Heart left ventricle (tissue), 16 donors: ENCODE measurements around the gene DIAPH2. TPM values are rescaled to one million over a fixed set of nuclear protein-coding genes. Genes with fewer than 3 reads are reported as not detected.

Experiments
- ATAC-seq, 4 donors: fragments of 200-7000 bp; cut with Tn5 transposase; one replicate each; pipeline ENCODE4 v1.9.1; 2020 to 2022; ENCODE audit warnings: moderate library complexity in 4 of 4, mild to moderate bottlenecking in 3 of 4, moderate number of reproducible peaks in 1 of 4
- DNase-seq, 5 donors: peaks; one replicate each; pipeline ENCODE4 v3.0.0-alpha.2; 2020
- H3K27ac ChIP-seq, 12 donors: fragments of 200-600 bp; sonication (generic) in 4 of 12; one replicate each; pipeline versions ENCODE4 v1.5.0 to v1.8.0; 2016 to 2022; ENCODE audit warnings: mild to moderate bottlenecking in 2 of 12
- H3K27me3 ChIP-seq, 9 donors: fragments of 200-600 bp; sonication (generic) in 2 of 9; one replicate each; pipeline versions ENCODE4 v1.5.1 to v1.8.0; 2016 to 2022; ENCODE audit warnings: mild to moderate bottlenecking in 3 of 9
- H3K36me3 ChIP-seq, 9 donors: fragments of 200-600 bp; sonication (generic) in 2 of 9; one replicate each; pipeline versions ENCODE4 v1.5.0 to v1.8.0; 2018 to 2022; ENCODE audit warnings: mild to moderate bottlenecking in 2 of 9
- H3K4me1 ChIP-seq, 12 donors: fragments of 200-600 bp; sonication (generic) in 4 of 12; one replicate each; pipeline versions ENCODE4 v1.5.0 to v1.8.0; 2016 to 2022; ENCODE audit warnings: mild to moderate bottlenecking in 3 of 12
- H3K4me3 ChIP-seq, 12 donors: fragments of 200-600 bp; sonication (generic) in 4 of 12; one replicate each; pipeline versions ENCODE4 v1.5.0 to v1.8.0; 2017 to 2022; ENCODE audit warnings: mild to moderate bottlenecking in 9 of 12, moderate library complexity in 4 of 12
- H3K9me3 ChIP-seq, 12 donors: fragments of 200-600 bp; sonication (generic) in 4 of 12; one replicate each; pipeline versions ENCODE4 v1.5.0 to v1.8.0; 2016 to 2022; ENCODE audit warnings: mild to moderate bottlenecking in 1 of 12
- CTCF ChIP-seq, 12 donors: fragments of 200-600 bp; sonication (generic) in 4 of 12; IDR thresholded peaks; one replicate each; pipeline versions ENCODE4 v1.5.0 to v1.8.0; 2018 to 2022; ENCODE audit warnings: antibody characterized with exemption in 12 of 12, mild to moderate bottlenecking in 5 of 12
- POLR2A ChIP-seq, 2 donors: fragments of 450-650 bp; IDR thresholded peaks; one replicate each; pipeline ENCODE4 v1.6.1; 2017; ENCODE audit warnings: antibody characterized with exemption in 2 of 2, mild to moderate bottlenecking in 2 of 2, moderate library complexity in 2 of 2
- WGBS, 4 donors: extraction: QIAGEN DNeasy Blood & Tissue Kit in 2 of 4; methylation state at CpG; one replicate each; pipeline versions ENCODE4 v1.1.5 to v1.1.7; 2013 to 2018; 5-methylcytosine and 5-hydroxymethylcytosine counted together
- intact Hi-C, 10 donors: fragments of 100-400 bp; cut with DNase I; formaldehyde crosslinking; loops; one replicate each; pipeline versions ENCODE4 v1.11.1 to v1.14.2; 2022
- polyA plus RNA-seq, 2 donors: library from polyadenylated mRNA; stranded (reverse); fragments of 200-250 nt; gene quantifications; one replicate each; pipeline ENCODE4 v1.2.3, GENCODE V29; 2013
- total RNA-seq, 9 donors: library from RNA; depleted of rRNA in 2 of 9; stranded (reverse); fragments of >200 nt in 2 of 9; fragmentation: NEBNext Ultra II Directional in 3 of 9; extraction: Animal tissue kit (Norgen Biotek cat#: 25700) in 3 of 9; gene quantifications; one replicate each; pipeline versions ENCODE4 v1.1.0 to v1.2.4, GENCODE V29; 2016 to 2023
- donor health status: ischemic (EF 13 %, LVEDD 7.1; RV severe dilation, severe dysfunction).
- donor health status: healthy with polysubstance abuse.
- donor health status: DM: no; HTN: yes; CAD: no.
- donor health status: DM: no; HTN: no; CAD: no.
- donor health status: ischemic (EF 25% LVEDD 6.9; RV normal size, moderate dysfunction).
- donor health status: ischemic (EF 25% LVEDD 5.7; RV mildly dilated, moderate dysfunction).
- donor health status: healthy.
- donor health status: DM: yes; HTN: yes; CAD: no.
- donor health status: ischemic (EF 35%, LVEDD 5.7; RV mildly dilated, moderate dysfunction).
- donor health status: nonischemic (EF 11% LVEDD 7.7; RV severe dilation, severe dysfunction).
- donor health status: DM: yes; HTN: yes; CAD: no.
- donor health status: PGD.
- donor health status: ischemic (EF 29% LVEDD 5.4; RV normal size, mild dysfunction).
- donor health status: nonischemic (EF 23%, LVEDD 6.1; RV moderate dilation, normal function).

The DIAPH2 gene
- total and polyA plus RNA-seq, 11 donors = 3.7 to 18.8 (median 12.3) TPM

- H3K36me3 ChIP-seq = no peaks in the 10 kb centered on the region
- no peaks in the 10 kb centered on the region for H3K27me3 ChIP-seq
- no peaks in the 10 kb centered on the region for H3K4me1 ChIP-seq
- no peak overlapping the region for H3K4me3 ChIP-seq
- WGBS, 4 donors = 68 to 86% (median 78%) methylated on average over 5 of the region's 5 CpGs
- H3K27ac ChIP-seq = no peak overlapping the region
- no peaks in the 10 kb centered on the region for H3K9me3 ChIP-seq
- TF ChIP-seq POLR2A (IDR thresholded peaks at IDR 0.05) = no peak
- TF ChIP-seq CTCF (IDR thresholded peaks at IDR 0.05) = no peak
- ATAC-seq (no peak), DNase-seq (no peak)
- intact Hi-C loops = no loop called here
Observed at GRCh38 chrX:97587171-97587570, 902.5 kb downstream of the DIAPH2 start.

- DNase-seq = no peak
- ATAC-seq = no peak
- H3K4me3 ChIP-seq = no peak overlapping the region
- TF ChIP-seq POLR2A (IDR thresholded peaks at IDR 0.05) (no peak), CTCF (IDR thresholded peaks at IDR 0.05) (no peak)
- H3K36me3 ChIP-seq = no peaks in the 10 kb centered on the region
- H3K27me3 ChIP-seq = peaks cover 0 to 6% (median 0%) of the 10 kb centered on the region in 9 donors
- 75 to 83% (median 81%) methylated on average over 7 of the region's 7 CpGs for WGBS, 4 donors
- no peak overlapping the region for H3K27ac ChIP-seq
- H3K9me3 ChIP-seq = no peaks in the 10 kb centered on the region
- H3K4me1 ChIP-seq = no peaks in the 10 kb centered on the region
- intact Hi-C loops = no loop called here
Observed at GRCh38 chrX:97594646-97595224, 910.1 kb downstream of the DIAPH2 start.

GRCh38 chrX:97597954-97598353 is 913.3 kb downstream of the DIAPH2 start:
- Histone ChIP-seq H3K4me1 (no peaks in the 10 kb centered on the region), H3K36me3 (no peaks in the 10 kb centered on the region), H3K27ac (no peak overlapping the region), H3K27me3 (peaks cover 0 to 6% (median 0%) of the 10 kb centered on the region in 9 donors), H3K9me3 (no peaks in the 10 kb centered on the region), H3K4me3 (no peak overlapping the region)
- whole genome bisulfite sequencing, 4 donors = 56 to 63% (median 60%) methylated on average over 5 to 6 of the region's 6 CpGs
- TF ChIP-seq POLR2A (IDR thresholded peaks at IDR 0.05) (no peak), CTCF (IDR thresholded peaks at IDR 0.05) (no peak)
- intact Hi-C loops = no loop called here
- no peak for DNase-seq
- no peak for ATAC-seq

GRCh38 chrX:97602465-97603258 is 918.0 kb downstream of the DIAPH2 start:
- no peak overlapping the region for H3K27ac ChIP-seq
- no peaks in the 10 kb centered on the region for H3K9me3 ChIP-seq
- H3K4me1 ChIP-seq = no peaks in the 10 kb centered on the region
- H3K27me3 ChIP-seq = peaks cover 0 to 13% (median 0%) of the 10 kb centered on the region in 9 donors
- intact Hi-C loops = no loop called here
- TF ChIP-seq POLR2A (IDR thresholded peaks at IDR 0.05) = no peak
- TF ChIP-seq CTCF (IDR thresholded peaks at IDR 0.05) = no peak
- WGBS, 4 donors = 70 to 90% (median 82%) methylated on average over 3 of the region's 3 CpGs
- no peak for DNase-seq
- H3K36me3 ChIP-seq = no peaks in the 10 kb centered on the region
- no peak for ATAC-seq
- no peak overlapping the region for H3K4me3 ChIP-seq
